Fibroblast of skin of left biceps (primary cell): Measurements from ENCODE around the gene SYNGR2.

Experiments used
- DNase-seq, 2 experiments: peaks; one replicate each; pipeline ENCODE4 v3.0.0-alpha.2; 2013; ENCODE audit warnings: low read depth in 2 of 2

The SYNGR2 gene

DNA sequence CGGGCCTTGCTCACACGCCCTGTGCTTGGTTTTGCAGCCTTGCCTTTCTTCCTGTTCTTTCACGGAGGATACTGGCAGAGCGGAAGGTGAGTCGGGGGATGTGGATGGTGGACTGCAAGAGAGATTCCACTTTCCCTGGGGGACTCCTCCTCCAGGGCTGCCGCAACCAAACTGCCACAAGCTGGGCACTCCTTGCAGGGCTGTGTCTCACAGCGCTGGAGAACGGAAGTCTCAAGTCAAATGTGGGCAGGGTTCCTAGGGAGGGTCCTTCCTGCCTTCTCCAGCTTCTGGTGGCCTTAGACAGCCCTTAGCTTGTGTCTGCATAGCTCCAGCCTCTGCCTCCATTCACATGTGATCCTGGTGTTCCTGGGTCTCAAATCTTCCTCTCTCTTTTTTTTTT is 34.3 kb downstream of the SYNGR2 start:
- DNase-seq, result no peak

DNA sequence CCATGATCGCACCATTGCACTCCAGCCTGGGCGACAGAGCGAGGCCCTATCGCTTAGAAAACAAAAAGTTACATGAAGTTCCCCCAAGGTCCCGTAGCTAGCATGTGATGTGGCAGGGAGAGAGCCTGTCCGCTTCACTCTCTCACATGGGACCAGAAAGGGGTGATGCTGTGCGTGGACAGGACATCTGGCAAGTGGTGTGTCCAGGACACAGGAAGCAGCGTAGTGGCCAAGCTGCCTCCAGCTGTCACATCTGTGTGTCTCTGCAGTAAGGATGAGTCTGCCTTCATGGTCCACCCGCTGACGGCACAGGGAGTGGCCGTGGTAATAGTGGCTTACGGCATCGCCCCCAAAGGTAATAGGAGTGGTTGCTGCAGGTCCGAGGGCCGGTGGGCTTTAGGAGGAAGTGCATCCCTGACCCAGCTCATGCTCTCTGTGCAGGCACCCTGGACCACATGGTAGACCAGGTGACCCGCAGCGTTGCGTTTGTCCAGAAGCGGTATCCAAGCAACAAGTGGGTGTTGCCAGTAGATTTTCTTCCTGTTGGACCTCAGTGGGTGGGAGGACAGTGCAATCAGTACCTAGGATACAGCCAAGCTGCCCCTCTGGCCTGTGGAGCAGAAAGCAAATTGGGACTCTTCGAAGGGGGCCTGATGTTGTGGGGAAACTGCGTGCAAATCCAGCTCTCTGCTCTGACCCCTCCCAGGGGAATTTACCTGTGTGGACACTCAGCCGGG is 36.2 kb downstream of the SYNGR2 start:
- DNase-seq, result no peak

- no peak for DNase-seq
These were observed 36.9 kb downstream of the SYNGR2 start for GRCh38 chr17:78205124-78205775.

DNA sequence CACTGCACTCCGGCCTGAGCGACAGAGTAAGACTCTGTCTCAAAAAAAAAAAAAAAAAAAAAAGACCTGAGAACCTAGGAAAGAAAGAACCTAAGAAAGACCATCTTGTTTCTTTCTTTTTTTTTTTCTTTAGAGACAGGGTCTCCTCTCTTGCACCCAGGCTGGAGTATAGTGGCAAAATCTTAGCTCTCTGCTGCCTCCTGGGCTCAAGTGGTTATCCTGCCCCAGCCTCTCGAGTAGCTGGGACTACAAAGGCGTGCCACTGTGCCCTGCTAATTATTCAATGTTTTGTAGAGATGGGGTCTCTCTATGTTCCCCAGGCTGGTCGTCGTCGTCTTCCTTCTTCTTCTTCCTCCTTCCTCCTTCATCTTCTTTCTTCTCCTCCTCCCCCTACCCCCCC is 37.9 kb downstream of the SYNGR2 start:
- no peak for DNase-seq

- no peak for DNase-seq
These were observed 40.1 kb downstream of the SYNGR2 start for GRCh38 chr17:78208486-78208885.

DNA sequence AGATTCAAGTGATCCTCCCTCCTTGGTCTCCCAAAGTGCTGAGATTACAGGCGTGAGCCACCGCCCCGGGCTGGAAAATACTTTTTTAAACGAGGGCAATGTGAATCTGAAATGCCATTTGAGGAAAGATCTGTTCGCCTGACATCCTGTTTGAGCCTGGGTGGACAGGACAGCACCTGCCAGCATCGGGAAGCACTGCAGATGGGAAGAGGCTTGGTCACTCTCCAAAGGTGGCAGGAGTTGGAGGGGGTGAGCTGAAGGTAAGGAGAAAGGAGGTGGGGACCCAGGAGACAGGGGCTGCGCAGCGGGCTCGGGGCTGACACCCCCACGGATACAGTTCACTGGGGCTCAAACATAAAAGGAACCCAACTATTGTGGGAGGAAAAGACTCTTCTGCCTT is 41.7 kb downstream of the SYNGR2 start:
- no peak for DNase-seq

- DNase-seq, result no peak
These were observed 42.7 kb downstream of the SYNGR2 start for GRCh38 chr17:78211032-78211431.

DNA sequence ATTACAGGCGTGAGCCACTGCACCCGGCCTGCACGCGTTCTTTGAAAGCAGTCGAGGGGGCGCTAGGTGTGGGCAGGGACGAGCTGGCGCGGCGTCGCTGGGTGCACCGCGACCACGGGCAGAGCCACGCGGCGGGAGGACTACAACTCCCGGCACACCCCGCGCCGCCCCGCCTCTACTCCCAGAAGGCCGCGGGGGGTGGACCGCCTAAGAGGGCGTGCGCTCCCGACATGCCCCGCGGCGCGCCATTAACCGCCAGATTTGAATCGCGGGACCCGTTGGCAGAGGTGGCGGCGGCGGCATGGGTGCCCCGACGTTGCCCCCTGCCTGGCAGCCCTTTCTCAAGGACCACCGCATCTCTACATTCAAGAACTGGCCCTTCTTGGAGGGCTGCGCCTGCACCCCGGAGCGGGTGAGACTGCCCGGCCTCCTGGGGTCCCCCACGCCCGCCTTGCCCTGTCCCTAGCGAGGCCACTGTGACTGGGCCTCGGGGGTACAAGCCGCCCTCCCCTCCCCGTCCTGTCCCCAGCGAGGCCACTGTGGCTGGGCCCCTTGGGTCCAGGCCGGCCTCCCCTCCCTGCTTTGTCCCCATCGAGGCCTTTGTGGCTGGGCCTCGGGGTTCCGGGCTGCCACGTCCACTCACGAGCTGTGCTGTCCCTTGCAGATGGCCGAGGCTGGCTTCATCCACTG is 45.8 kb downstream of the SYNGR2 start, which contains the start of gene BIRC5:
BIRC5 (plus strand) TSS at position 238 of the 690 bp plus-strand sequence; CDS start at position 302, 64 bp downstream.
- peak; percentile 49 to 59 for DNase-seq

DNA sequence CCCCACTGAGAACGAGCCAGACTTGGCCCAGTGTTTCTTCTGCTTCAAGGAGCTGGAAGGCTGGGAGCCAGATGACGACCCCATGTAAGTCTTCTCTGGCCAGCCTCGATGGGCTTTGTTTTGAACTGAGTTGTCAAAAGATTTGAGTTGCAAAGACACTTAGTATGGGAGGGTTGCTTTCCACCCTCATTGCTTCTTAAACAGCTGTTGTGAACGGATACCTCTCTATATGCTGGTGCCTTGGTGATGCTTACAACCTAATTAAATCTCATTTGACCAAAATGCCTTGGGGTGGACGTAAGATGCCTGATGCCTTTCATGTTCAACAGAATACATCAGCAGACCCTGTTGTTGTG is 46.3 kb downstream of the SYNGR2 start:
- DNase-seq, result no peak

DNA sequence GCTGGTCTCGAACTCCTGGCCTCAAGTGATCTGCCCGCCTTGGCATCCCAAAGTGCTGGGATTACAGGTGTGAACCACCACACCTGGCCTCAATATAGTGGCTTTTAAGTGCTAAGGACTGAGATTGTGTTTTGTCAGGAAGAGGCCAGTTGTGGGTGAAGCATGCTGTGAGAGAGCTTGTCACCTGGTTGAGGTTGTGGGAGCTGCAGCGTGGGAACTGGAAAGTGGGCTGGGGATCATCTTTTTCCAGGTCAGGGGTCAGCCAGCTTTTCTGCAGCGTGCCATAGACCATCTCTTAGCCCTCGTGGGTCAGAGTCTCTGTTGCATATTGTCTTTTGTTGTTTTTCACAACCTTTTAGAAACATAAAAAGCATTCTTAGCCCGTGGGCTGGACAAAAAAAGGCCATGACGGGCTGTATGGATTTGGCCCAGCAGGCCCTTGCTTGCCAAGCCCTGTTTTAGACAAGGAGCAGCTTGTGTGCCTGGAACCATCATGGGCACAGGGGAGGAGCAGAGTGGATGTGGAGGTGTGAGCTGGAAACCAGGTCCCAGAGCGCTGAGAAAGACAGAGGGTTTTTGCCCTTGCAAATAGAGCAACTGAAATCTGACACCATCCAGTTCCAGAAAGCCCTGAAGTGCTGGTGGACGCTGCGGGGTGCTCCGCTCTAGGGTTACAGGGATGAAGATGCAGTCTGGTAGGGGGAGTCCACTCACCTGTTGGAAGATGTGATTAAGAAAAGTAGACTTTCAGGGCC is 51.2 kb downstream of the SYNGR2 start:
- no peak for DNase-seq
